GM12878 (cell line): Measurements from ENCODE around the gene GSK3A. TPM values are rescaled to one million over a fixed set of nuclear protein-coding genes. Genes with fewer than 3 reads are reported as not detected.
"Not testable (repeated sequence)": the region's sequence is repeated elsewhere in the genome, so short reads cannot be mapped to it uniquely, and the experiment has no call there.

Experiments
- ATAC-seq: fragments of 200-7000 bp; cut with Tn5 transposase; 3 replicates; pipeline ENCODE4 v1.9.1; 2020; ENCODE audit warnings: mild to moderate bottlenecking, moderate library complexity
- BruUV-seq: library from RNA; stranded (reverse); fragments of 400-500 nt; replicated peaks from 2 replicates; lab custom pipeline; 2021; lab: Mats Ljungman, UMichigan
- CTCF ChIA-PET: fragments of 300-600 bp; sonication (Branson Sonifier 250); formaldehyde crosslinking; extraction: SDS; loops from one replicate; lab custom pipeline; 2021; ENCODE audit warnings: inconsistent platforms; lab: Yijun Ruan, JAX
- POLR2A ChIA-PET: fragments of 350-600 bp; formaldehyde crosslinking; extraction: SDS; loops from one replicate; lab custom pipeline; 2021; ENCODE audit warnings: inconsistent platforms; lab: Charles Lee
- RAD21 ChIA-PET: fragments of 300-600 bp; sonication (Branson Sonifier 250); formaldehyde crosslinking; loops from one replicate; lab custom pipeline; 2023; ENCODE audit warnings: antibody characterized with exemption; ENCODE audit not compliant: unreplicated experiment; lab: Charles Lee
- SMC1A ChIA-PET: fragments of 300-600 bp; sonication (Branson Sonifier 250); formaldehyde crosslinking; loops from one replicate; lab custom pipeline; 2023; ENCODE audit not compliant: unreplicated experiment, uncharacterized antibody; lab: Charles Lee
- DNase-seq: peaks from one replicate; pipeline ENCODE4 v3.0.0-alpha.2; 2011; ENCODE audit warnings: low read depth, low spot score
- FAIRE-seq: peaks from 3 replicates; lab custom pipeline; 2011; peaks lifted over from hg19 to GRCh38; lab: Jason Lieb, UNC
- H2AFZ ChIP-seq: 2 replicates; pipeline ENCODE4 v1.6.0; 2011; ENCODE audit warnings: low read depth, low read length, control low read depth; ENCODE audit not compliant: control insufficient read depth
- H3K27ac ChIP-seq: 2 replicates; pipeline ENCODE4 v1.5.1; 2011; ENCODE audit warnings: control low read depth; ENCODE audit not compliant: control insufficient read depth, insufficient read depth
- H3K27me3 ChIP-seq, 2 experiments: replicated peaks in 1 of 2; 2 replicates each; pipeline versions ENCODE4 v1.6.0 to v1.6.1; 2011; ENCODE audit warnings: low read length in 1 of 2; ENCODE audit not compliant: control insufficient read depth in 2 of 2, insufficient read depth in 2 of 2
- H3K36me3 ChIP-seq, 2 experiments: 2 replicates each; pipeline ENCODE4 v1.5.1; 2011; ENCODE audit warnings: low read length in 1 of 2; ENCODE audit not compliant: control insufficient read depth in 2 of 2, insufficient read depth in 2 of 2
- H3K4me1 ChIP-seq: 2 replicates; pipeline ENCODE4 v1.6.1; 2011; ENCODE audit warnings: mild to moderate bottlenecking, low read length, moderate library complexity, mixed read lengths; ENCODE audit not compliant: control insufficient read depth, insufficient read depth
- H3K4me2 ChIP-seq: 2 replicates; pipeline ENCODE4 v1.6.0; 2011; ENCODE audit warnings: control low read depth; ENCODE audit not compliant: control insufficient read depth, insufficient read depth
- H3K4me3 ChIP-seq: fragments of 200-600 bp; sonication (generic); 2 replicates; pipeline ENCODE4 v1.5.1; 2016
- H3K79me2 ChIP-seq: 2 replicates; pipeline ENCODE4 v1.6.0; 2011; ENCODE audit warnings: low read length; ENCODE audit not compliant: control insufficient read depth, insufficient read depth
- H3K9ac ChIP-seq: 2 replicates; pipeline ENCODE4 v1.8.0; 2011; ENCODE audit warnings: low read length, control low read depth, mixed read lengths; ENCODE audit not compliant: control insufficient read depth, insufficient read depth
- H3K9me3 ChIP-seq: replicated peaks from 3 replicates; pipeline ENCODE4 v1.5.1; 2011; ENCODE audit warnings: mild to moderate bottlenecking, low read length; ENCODE audit not compliant: control insufficient read depth, insufficient read depth
- H4K20me1 ChIP-seq: 2 replicates; pipeline ENCODE4 v1.6.0; 2011; ENCODE audit not compliant: control insufficient read depth, insufficient read depth
- BRCA1 ChIP-seq: IDR thresholded peaks from 2 replicates; pipeline ENCODE4 v1.6.1; 2011; ENCODE audit warnings: low read depth, low read length, improper control_type of control experiment
- MYC ChIP-seq: IDR thresholded peaks from 2 replicates; pipeline ENCODE4 v1.6.1; 2011; ENCODE audit warnings: mild to moderate bottlenecking, low read length, moderate library complexity, inconsistent platforms; ENCODE audit not compliant: insufficient read depth, insufficient replicate concordance, insufficient read length, severe bottlenecking
- POU2F2 ChIP-seq: IDR thresholded peaks from 3 replicates; pipeline ENCODE4 v1.6.1; 2011; ENCODE audit warnings: low read depth, mild to moderate bottlenecking, low read length, borderline replicate concordance
- SREBF2 ChIP-seq: IDR thresholded peaks from 2 replicates; pipeline ENCODE4 v1.6.1; 2012; ENCODE audit warnings: mild to moderate bottlenecking, low read length
- USF2 ChIP-seq: IDR thresholded peaks from 2 replicates; pipeline ENCODE4 v1.6.1; 2011; ENCODE audit warnings: low read depth, low read length, improper control_type of control experiment, borderline replicate concordance
- WGBS: methylation state at CpG from one replicate; pipeline ENCODE4 v1.1.6; 2016; ENCODE audit warnings: low lambda C conversion rate; ENCODE audit not compliant: insufficient replicate concordance, insufficient coverage; ENCODE audit errors: missing lambda C conversion rate; 5-methylcytosine and 5-hydroxymethylcytosine counted together
- in situ Hi-C: fragments of 300-500 bp; cut with MboI; formaldehyde crosslinking; loops from 9 replicates; pipeline ENCODE4 v1.14.3; 2018; ENCODE audit warnings: mixed read lengths
- intact Hi-C: fragments of 100-400 bp; cut with micrococcal nuclease; formaldehyde crosslinking; loops from one replicate; pipeline ENCODE4 v1.14.2; 2022; ENCODE audit not compliant: unreplicated experiment
- polyA plus RNA-seq, 11 experiments: library from polyadenylated mRNA; depleted of rRNA in 4 of 11; unstranded in 6 of 11; stranded (reverse) in 5 of 11; fragments of >200 nt; fragmentation: Nextera tagmentation in 4 of 11; fragmentation: Illumina TruSeq in 1 of 11; extraction: Ambion mirVana in 4 of 11; extraction: Trizol in 1 of 11; gene quantifications; 1 replicate in 1 of 11; 2 replicates in 10 of 11; pipeline versions ENCODE4 v1.2.1 to v1.2.3, GENCODE V29; 2011 to 2016; ENCODE audit warnings: inconsistent platforms in 2 of 11, missing spikeins in 2 of 11, low read depth in 1 of 11
- total RNA-seq, 4 experiments: library from RNA; depleted of rRNA in 3 of 4; stranded (reverse); fragments of >200 nt in 3 of 4; fragmentation: Illumina TruSeq in 1 of 4; extraction: Trizol in 1 of 4; gene quantifications; 2 replicates each; pipeline versions ENCODE4 v1.2.1 to v1.2.3, GENCODE V29; 2013 to 2021
- TF ChIP-seq, protein P1 (sequence below): fragments of 450-650 bp; formaldehyde crosslinking; IDR thresholded peaks from 2 replicates; pipeline ENCODE4 v1.5.0; 2022; ENCODE audit warnings: mild to moderate bottlenecking, missing genetic modification characterization
- TF ChIP-seq, protein P2 (sequence below): fragments of 450-650 bp; IDR thresholded peaks from 2 replicates; pipeline ENCODE4 v1.6.1; 2017; ENCODE audit warnings: borderline replicate concordance

Gene GSK3A
- total and polyA plus RNA-seq, 10 of the 15 experiments (the other 5 are each of a cell fraction or from before 2014, with no cell fraction given): 1.00 to 47.9 (median 15.2) TPM

DNA sequence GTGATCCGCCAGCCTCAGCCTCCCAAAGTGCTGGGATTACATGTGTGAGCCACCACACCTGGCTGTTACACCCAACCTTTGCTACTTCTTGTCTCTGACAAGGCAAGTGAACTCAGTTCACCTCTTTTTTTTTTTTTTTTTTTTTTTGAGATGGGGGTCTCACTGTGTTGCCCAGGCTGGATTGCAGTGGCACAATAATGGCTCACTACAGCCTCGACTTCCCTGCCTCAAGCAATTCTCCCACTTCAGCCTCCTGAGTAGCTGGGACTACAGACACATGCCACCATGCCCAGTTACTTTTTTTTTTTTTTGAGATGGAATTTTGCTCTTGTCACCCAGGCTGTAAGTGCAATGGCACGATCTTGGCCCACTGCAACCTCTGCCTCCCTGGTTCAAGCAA is 15.4 kb upstream of the GSK3A start:
- SMC1A ChIA-PET: interaction anchor here (0.6 to 0.7 kb wide), 3 partner anchors 14 to 56 kb away, joined by 3 to 4 read pairs (median 4); no protein-coding TSS in a partner anchor
- H3K9ac ChIP-seq, ATAC-seq, FAIRE-seq, H4K20me1 ChIP-seq, H3K9me3 ChIP-seq, H3K27ac ChIP-seq, H3K27me3 ChIP-seq, DNase-seq, in situ Hi-C loops, H2AFZ ChIP-seq, H3K4me1 ChIP-seq, CTCF ChIA-PET, BruUV-seq, H3K4me2 ChIP-seq, H3K4me3 ChIP-seq, intact Hi-C loops, H3K36me3 ChIP-seq: not testable (repeated sequence)
- H3K79me2 ChIP-seq: peaks cover 19% of the 10 kb centered on the region
- 46% methylated on average over 3 of the region's 3 CpGs for WGBS
- POLR2A ChIA-PET: interaction anchor here (1.0 kb wide), 1 partner anchor 15 kb away, joined by 6 read pairs; the partner anchor contains the start of gene GSK3A
- RAD21 ChIA-PET: interaction anchor here (0.6 kb wide), 1 partner anchor 13 kb away, joined by 3 read pairs; no protein-coding TSS in a partner anchor

DNA sequence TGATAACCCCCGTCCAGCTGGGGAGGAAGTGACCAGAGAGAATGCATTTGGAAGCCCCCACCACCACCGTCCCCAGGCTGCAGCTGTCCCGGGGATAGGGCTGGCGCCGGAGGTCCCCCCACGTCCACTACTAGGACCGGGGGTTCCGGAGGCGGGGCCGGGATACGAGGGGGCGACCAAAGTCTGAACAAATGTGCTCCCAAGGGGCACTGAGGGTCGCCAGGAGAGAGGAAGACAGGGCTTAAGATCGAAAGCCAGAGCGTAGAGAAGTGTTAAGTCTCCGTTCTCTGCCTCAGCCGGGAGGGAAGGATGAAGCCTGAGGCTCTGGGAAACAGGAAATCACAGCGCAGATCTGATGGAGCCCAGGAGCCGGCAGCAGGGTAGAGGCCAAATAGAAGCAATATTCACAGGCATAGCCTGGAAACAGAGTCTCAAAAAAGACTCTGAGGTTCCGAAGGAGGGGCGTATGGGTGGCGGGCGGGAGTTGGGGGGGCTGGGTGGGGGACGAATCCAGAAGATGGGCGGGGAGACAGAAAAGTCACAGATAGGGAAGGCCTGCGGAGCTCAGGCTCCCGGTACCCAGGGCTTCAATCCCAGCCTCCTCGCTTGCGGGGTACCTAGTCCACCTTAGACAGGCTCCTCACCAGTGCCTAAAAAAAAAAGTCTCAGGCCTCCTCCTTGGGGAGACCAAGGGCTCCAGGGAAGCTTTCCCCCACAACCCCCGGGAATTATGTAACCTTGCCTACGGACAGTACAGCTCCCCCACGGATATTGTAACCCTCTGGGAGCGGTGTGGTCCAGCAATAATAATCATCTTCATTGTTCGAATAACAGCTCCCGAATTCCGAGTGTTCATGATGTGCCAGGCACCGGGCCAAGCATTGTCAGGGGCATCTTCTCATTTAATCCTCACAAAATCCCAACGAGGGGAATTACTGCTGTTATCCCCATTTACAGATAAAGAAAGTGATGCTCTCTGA is 13.7 kb upstream of the GSK3A start:
- ChIA-PET RAD21 (interaction anchor here (0.7 to 1.5 kb wide), 2 partner anchors 24 to 150 kb away, joined by 3 to 6 read pairs; no protein-coding TSS in a partner anchor), SMC1A (interaction anchor here (0.6 to 1.7 kb wide), 2 partner anchors 14 to 63 kb away, joined by 3 to 5 read pairs; no protein-coding TSS in a partner anchor), POLR2A (interaction anchor here (0.6 to 2.1 kb wide), 6 partner anchors 9 to 159 kb away, joined by 3 to 6 read pairs (median 4); partner anchors contain the start of gene GSK3A), CTCF (interaction anchor here (0.7 to 1.4 kb wide), 3 partner anchors 9 to 41 kb away, joined by 3 to 7 read pairs (median 3); no protein-coding TSS in a partner anchor)
- Histone ChIP-seq H3K9me3 (no peaks in the 10 kb centered on the region), H3K4me2 (peak overlapping the region; percentile 97), H3K79me2 (peaks cover 35% of the 10 kb centered on the region), H2AFZ (peak overlapping the region; percentile 62), H3K27me3 (no peaks in the 10 kb centered on the region), H3K36me3 (no peaks in the 10 kb centered on the region), H3K4me1 (peaks cover 16% of the 10 kb centered on the region), H3K27ac (no peak overlapping the region), H4K20me1 (no peaks in the 10 kb centered on the region), H3K4me3 (peak overlapping the region; percentile 83), H3K9ac (peak overlapping the region; percentile 42)
- 24% methylated on average over 34 of the region's 38 CpGs for WGBS
- no peak for DNase-seq
- no peak for ATAC-seq
- no TSS peak for BruUV-seq
- intact Hi-C loops (loop anchor here (1.0 kb wide), 1 partner anchor 12 kb away; no protein-coding TSS in a partner anchor), in situ Hi-C loops (no loop called here)
- FAIRE-seq: peak; percentile 27
- TF ChIP-seq MYC: no peak
- TF ChIP-seq, protein P1, sequence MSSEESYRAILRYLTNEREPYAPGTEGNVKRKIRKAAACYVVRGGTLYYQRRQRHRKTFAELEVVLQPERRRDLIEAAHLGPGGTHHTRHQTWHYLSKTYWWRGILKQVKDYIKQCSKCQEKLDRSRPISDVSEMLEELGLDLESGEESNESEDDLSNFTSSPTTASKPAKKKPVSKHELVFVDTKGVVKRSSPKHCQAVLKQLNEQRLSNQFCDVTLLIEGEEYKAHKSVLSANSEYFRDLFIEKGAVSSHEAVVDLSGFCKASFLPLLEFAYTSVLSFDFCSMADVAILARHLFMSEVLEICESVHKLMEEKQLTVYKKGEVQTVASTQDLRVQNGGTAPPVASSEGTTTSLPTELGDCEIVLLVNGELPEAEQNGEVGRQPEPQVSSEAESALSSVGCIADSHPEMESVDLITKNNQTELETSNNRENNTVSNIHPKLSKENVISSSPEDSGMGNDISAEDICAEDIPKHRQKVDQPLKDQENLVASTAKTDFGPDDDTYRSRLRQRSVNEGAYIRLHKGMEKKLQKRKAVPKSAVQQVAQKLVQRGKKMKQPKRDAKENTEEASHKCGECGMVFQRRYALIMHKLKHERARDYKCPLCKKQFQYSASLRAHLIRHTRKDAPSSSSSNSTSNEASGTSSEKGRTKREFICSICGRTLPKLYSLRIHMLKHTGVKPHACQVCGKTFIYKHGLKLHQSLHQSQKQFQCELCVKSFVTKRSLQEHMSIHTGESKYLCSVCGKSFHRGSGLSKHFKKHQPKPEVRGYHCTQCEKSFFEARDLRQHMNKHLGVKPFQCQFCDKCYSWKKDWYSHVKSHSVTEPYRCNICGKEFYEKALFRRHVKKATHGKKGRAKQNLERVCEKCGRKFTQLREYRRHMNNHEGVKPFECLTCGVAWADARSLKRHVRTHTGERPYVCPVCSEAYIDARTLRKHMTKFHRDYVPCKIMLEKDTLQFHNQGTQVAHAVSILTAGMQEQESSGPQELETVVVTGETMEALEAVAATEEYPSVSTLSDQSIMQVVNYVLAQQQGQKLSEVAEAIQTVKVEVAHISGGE (CRISPR knock-in tag): no peak
- no peak for TF ChIP-seq BRCA1
- TF ChIP-seq USF2: no peak
- no peak for TF ChIP-seq SREBF2
- TF ChIP-seq POU2F2: no peak
- TF ChIP-seq, protein P2, sequence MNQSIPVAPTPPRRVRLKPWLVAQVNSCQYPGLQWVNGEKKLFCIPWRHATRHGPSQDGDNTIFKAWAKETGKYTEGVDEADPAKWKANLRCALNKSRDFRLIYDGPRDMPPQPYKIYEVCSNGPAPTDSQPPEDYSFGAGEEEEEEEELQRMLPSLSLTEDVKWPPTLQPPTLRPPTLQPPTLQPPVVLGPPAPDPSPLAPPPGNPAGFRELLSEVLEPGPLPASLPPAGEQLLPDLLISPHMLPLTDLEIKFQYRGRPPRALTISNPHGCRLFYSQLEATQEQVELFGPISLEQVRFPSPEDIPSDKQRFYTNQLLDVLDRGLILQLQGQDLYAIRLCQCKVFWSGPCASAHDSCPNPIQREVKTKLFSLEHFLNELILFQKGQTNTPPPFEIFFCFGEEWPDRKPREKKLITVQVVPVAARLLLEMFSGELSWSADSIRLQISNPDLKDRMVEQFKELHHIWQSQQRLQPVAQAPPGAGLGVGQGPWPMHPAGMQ: no peak
